ENCODE measurements around the gene PHLDB3.
A peak's percentile ranks its signal among the peaks of the same experiment; 100 is the strongest.

PHLDB3 gene

DNA sequence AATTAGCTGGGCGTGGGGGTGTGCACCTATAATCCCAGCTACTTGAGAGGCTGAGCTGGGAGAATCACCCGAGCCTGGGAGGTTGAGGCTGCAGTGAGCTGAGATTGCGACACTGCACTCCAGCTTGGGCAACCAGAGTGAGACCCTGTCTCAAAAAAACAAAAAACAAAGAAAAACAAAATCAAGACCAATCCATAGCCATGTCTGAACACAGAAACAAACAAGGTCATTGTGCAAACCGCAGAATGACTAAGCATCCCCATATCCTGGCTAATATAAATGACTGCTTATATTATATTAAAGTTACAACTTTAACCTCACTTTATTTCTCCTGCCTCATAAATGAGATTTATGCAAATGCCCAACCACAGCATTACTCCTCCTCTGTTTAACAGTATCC, 36.8 kb downstream of the PHLDB3 start:
- TF ChIP-seq, protein P1, sequence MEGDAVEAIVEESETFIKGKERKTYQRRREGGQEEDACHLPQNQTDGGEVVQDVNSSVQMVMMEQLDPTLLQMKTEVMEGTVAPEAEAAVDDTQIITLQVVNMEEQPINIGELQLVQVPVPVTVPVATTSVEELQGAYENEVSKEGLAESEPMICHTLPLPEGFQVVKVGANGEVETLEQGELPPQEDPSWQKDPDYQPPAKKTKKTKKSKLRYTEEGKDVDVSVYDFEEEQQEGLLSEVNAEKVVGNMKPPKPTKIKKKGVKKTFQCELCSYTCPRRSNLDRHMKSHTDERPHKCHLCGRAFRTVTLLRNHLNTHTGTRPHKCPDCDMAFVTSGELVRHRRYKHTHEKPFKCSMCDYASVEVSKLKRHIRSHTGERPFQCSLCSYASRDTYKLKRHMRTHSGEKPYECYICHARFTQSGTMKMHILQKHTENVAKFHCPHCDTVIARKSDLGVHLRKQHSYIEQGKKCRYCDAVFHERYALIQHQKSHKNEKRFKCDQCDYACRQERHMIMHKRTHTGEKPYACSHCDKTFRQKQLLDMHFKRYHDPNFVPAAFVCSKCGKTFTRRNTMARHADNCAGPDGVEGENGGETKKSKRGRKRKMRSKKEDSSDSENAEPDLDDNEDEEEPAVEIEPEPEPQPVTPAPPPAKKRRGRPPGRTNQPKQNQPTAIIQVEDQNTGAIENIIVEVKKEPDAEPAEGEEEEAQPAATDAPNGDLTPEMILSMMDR (conservative IDR thresholded peaks at IDR 0.05; ENCODE audit: low read depth, low read length), result no peak
- no peak for DNase-seq (ENCODE audit: low read depth)
- H3K4me3 ChIP-seq (ENCODE audit: low read length), result no peak overlapping the region

DNA sequence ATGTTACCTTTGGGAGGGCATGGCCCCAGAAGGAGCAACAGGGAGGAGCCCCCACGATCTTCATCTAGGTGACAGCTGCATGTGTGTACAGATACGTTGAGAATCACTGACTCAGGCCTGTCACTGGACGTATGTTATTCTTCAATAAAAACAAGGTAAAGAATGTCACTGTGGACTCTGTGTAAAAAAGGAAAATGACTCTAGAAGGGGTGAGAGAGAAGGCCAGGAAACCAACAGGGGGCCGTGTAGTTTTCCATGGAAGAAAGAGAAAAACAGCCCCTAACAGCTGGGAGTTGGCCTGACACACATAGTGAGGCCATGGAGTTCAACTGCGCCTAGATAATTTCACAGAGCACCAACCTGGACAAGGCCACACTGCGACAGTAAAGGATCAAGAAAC, 37.3 kb downstream of the PHLDB3 start:
- no peak for DNase-seq (ENCODE audit: low read depth)
- TF ChIP-seq, protein P1 (conservative IDR thresholded peaks at IDR 0.05; ENCODE audit: low read depth, low read length), result no peak
- H3K4me3 ChIP-seq (ENCODE audit: low read length), result no peak overlapping the region

DNA sequence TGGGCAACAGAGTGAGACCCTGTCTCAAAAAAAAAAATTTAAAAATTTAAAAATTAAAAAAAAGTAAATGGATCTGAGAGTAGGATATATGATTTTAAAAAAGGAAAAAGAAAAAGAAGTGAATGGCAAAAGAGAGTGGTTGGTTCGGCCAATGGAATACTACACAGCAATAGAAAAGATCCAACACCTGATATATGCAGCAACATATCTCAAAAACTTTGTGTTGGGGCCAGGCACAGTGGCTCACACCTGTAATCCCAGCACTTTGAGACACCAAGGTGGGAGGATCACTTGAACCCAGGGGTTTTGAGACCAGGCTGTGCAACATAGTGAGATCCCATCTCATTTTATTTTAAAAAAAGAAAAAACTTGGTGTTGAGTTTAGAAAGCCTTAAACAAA, 37.8 kb downstream of the PHLDB3 start:
- no peak overlapping the region for H3K4me3 ChIP-seq (ENCODE audit: low read length)
- DNase-seq (ENCODE audit: low read depth), result no peak
- TF ChIP-seq, protein P1 (conservative IDR thresholded peaks at IDR 0.05; ENCODE audit: low read depth, low read length), result no peak

DNA sequence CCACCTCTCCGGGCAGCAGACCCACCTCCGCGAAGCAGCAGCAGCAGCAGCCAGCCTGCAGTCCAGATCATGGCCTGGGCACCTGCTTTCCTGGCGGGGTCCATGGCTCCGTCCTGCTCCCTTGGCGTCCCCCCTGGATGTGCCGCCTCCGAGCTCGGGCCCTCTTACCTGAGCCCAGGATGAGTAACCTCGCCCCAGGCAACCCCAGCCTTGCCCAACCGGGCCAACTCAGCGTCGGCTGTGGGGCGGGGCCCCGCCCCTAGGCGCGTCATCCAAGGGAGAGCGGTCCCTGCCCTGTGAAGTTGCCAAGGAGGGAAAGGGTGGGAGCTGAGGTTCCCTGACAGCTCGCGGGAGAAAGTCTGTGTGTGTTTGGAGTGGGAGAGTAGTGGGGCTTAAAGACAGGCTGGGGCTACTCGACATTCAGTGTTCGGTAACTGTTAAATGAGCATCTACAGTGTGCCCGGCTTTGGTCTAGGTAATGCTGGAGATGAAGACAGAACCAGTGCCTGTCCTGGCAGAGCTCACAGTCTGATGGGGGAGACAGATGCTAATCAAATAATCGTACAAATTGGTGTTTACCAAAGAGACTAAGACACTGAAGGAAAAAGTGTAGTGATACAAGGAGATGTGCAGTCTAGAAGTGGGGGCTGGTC, 39.0 kb downstream of the PHLDB3 start, which contains the start of gene LYPD3:
Gene LYPD3 (minus strand): TSS at position 141 of the 653 bp plus-strand sequence. CDS start 37 bp downstream, at position 104.
- H3K4me3 ChIP-seq (ENCODE audit: low read length), result no peak within 1 kb of the TSS
- TF ChIP-seq, protein P1 (conservative IDR thresholded peaks at IDR 0.05; ENCODE audit: low read depth, low read length), result no peak
- no peak for DNase-seq (ENCODE audit: low read depth)

DNA sequence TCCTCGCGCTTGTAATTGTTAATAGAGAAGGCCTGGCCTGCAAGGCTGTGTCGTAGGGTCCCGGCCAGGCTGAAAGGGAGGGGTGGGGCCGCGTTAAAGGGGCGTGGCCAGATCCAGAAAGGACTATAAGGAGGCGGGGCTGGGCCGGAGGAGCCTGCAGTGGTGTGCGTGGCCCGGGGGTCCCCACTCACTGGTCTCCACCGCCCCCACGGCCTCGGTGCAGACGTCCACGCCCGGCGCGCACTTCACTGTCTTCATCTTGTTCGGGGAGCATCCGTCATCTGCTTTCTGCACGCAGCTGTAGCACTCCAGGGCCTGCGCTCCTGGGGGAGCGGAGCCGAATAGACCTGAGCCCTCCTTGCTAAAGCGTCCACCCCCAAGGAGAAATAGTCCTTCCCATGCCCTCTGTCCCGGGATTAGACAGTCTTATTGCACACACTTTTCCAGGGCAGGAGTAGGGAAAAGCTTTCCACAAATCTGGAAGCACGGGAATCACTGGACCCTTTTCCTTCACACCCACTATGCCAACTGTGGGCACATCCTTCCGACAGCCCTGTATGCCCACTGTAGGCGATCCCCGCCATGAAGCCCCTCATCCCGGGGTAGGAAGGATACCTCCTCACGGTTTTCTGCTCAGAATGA, 40.3 kb downstream of the PHLDB3 start:
- DNase-seq (ENCODE audit: low read depth), result no peak
- TF ChIP-seq, protein P1 (conservative IDR thresholded peaks at IDR 0.05; ENCODE audit: low read depth, low read length), result no peak
- peak overlapping the region; percentile 78 for H3K4me3 ChIP-seq (ENCODE audit: low read length)

DNA sequence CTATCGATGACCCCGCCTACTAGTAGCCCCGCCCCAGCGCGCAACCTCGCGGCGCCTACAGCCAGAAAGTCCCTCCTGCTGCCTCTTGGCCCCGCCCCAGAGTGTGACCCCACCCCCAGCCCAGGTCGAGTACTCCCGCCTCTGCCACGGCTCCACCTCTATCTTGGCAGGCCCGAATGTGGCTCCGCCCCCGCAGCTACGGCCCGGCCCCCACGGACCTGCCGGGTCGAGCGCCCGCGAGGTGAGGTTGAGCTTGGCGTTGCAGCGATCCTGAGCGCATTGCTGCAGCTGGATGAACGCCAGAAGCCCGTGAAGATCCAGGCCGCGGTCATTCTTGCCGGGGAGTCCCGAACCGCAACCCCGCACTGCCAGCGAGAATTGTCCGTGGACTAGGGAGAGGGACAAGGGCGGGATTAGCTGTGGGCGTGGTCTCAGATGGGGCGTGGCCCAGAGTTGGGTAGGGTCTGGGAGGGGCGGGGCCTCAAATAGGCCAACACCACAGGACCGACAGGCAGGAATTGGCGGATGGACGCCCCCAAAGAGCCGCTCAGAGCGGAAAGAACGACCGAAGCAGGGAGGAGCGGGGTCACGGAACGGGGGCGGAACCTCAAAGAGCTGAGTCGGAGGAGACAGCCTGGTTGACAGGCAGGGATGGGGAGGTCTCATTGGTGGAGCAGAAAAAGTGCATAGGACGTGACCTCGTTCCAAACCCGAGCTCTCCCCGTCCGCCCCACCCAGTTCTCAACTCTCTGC, 41.0 kb downstream of the PHLDB3 start:
- DNase-seq (ENCODE audit: low read depth), result peak; percentile 62
- TF ChIP-seq, protein P1 (conservative IDR thresholded peaks at IDR 0.05; ENCODE audit: low read depth, low read length), result no peak
- peak overlapping the region; percentile 78 for H3K4me3 ChIP-seq (ENCODE audit: low read length)

All from retinal pigment epithelial cell (primary cell).